MV-4-11 (cell line): ENCODE measurements around the gene DDX17.

ENCODE experiments used
- DNase-seq: peaks from one replicate; lab custom pipeline; 2025; lab: John Stamatoyannopoulos, UW

Gene DDX17

DNA sequence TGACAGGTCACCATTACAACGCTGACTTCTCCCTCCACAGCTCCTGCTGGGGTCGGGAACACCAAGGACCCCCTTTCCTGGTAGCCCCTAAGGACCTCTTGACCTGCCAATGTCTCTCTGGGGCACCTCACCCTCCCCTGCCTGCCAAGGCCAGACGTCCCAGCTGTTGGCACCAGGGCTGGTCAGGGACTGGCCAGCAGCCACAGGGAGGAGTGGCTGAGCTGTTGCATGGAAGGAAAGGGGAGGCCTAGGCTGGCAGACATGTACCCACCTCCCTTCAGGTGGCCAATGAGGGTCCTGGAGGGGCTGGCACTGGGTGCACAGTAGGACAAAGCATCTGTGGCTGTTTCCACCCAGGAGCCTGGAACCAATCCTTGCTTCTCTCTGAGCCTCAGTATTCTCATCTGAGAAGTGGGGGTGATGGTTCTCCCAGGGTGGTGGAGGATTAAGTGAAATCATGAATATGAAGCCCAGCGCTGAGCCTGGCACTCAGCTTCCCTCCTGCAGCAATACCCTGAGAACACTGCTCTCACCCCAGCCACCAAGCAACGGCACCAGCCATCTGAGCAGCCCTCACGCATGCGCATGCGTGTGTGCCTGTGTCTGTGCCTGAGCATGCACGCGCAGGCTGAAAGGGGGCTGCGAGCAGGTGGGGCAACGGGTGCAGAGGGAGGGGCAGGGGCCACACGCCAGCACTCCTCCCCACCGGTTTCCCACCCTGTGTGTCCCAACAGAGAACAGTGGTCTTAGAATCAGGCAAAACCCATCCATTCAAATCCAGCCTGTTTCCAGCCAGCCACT is 57.0 kb downstream of the DDX17 start:
- no peak for DNase-seq

DNA sequence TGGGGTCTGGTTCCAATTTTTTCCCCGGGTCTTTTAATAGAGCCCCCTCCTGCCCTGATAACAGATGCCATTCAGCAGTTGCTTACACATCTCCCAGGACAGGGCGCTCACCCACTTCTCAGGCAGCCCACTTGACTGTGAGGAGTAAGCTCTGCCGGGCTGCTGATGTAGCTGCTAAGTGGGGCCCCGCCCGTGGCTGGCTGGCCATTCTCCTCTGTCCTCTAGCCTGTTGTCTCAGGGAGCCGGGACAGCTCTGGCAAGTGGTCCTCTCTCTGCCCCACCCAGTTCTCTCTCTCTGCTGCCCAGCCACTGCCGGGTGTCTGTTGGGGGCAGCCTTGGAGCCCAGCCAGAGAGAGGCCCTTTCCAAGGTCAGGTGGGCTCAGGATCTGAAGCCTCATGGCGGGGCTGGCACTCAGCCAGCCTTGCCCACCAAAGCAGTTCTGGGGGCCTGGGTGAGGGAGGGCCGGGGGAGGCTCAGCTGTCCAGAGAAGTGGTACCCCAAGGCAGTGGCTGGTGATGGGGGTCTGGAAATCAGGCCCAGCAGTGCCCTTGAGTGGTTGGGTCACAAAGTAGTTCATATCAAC is 60.0 kb downstream of the DDX17 start:
- DNase-seq, result no peak

DNA sequence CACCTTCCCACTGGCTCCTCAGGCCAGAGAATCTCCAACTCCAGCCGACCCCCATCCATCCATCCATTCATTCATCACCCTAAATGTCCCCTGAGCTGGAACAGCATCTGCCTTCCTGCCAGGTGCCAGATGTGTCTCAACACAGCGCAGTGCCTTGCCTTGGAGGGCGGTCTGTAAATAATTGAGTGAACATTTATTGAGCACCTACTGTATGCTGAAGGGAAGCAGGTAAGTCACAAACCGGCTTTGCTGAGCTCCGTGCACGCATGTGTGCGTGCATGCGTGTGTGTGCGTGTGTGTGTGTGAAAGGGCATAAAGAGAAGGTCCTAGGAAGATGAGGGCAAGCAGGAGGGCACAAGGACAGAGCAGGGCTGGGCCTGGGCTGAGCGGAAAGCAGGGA is 61.3 kb downstream of the DDX17 start:
- no peak for DNase-seq

DNA sequence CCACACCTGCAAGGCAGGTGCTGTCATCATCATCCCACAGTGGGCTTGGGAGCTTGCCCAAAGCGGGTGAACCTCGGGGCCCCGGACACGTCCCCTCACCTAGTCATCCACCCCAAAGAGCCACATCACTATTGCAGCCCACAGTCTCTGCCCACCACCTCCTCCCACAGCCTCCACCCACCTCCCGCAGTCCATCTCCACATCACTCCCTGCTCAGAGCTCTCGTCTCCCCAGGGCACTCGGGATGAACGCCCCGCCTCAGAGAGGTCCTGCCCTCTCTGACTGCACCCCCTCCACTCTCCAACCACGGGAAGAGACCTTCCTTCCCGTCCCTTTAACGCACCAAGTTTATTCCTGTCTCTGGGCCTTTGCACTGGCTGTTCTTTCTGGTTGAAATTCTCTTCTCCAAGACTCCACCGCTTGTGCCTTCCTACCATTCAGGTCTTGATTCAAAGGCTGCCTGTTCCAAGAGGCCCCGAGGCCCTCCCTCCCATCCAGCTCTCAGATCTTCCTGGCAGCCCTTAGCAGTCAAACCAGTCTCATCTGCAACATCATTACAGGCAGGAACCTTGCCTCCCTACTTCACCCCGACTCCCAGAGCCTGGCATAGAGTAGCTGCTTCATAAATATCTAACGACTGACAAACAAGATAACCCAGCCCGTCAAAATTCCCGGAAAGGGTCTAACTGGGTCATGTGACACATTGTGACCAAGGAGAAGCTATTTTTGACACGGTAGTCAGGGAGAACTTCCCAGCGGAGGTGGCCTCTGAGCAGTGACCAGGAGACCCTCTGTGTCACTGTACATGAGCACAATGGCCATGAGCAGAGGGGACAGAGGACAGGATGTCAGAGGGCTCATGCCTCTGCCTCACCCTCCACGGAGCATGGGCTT is 62.2 kb downstream of the DDX17 start:
- DNase-seq, result no peak

DNA sequence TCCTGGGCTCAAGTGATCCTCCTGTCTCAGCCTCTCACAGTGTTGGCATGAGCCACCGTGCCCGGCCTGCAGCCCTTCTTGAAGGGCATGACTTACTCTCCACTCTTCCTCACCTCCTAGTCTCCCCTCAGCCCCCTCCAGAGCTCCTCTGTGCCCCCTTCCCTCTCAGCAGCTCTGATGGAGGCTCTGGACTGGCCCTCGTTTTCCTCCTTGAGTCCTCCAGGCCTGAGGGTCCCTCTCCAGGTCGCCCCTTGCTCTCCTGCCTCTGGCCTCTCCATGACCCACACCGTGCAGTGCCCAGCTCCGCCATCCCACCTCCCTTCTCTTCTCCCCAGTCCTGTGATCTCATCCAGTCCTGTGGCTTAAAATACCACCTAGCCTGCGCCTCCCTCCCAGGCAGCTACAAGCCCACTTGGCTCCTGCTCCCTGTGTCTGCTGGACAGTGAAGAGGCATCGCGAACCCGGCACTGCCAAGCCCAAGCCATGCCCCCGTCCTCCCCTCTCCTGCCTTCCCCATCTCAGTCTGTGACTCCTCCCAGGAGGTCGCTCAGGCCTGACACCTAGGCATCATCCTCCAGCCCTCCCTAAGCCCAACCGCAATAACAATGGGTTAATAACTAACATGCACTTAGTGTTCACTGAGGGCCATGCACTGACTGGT is 63.0 kb downstream of the DDX17 start:
- no peak for DNase-seq

DNA sequence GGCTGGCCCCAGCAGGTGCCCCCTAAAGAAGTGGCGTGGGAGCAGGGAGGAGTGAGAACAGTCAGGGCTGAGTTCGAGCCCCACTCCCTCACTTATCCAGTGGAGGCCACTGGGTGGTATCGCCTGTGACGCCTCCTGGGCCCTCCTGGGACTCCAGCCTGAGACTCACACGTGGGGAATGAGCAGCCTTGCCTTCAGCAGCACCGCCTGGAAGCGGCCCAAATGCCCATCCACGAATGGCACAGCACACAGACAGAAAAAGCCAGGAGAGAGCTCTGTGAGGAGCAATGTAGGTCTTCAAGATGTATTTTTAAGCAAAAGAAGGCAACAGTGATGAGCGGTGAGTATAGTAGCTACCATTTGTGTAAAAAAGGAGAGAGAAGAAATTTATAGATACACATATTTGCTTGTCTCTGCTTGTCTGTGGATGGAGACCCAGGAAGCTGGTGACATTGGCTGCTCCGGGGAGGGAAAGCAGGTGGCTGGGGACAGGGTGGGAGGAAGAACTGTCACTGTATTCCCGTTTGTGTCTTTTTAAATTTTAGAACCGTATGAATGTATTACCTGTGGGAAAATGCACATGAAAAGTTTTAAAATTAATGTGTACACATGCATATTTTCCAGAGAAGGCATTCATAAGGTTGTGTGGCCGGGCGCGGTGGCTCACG is 64.4 kb downstream of the DDX17 start:
- no peak for DNase-seq

DNA sequence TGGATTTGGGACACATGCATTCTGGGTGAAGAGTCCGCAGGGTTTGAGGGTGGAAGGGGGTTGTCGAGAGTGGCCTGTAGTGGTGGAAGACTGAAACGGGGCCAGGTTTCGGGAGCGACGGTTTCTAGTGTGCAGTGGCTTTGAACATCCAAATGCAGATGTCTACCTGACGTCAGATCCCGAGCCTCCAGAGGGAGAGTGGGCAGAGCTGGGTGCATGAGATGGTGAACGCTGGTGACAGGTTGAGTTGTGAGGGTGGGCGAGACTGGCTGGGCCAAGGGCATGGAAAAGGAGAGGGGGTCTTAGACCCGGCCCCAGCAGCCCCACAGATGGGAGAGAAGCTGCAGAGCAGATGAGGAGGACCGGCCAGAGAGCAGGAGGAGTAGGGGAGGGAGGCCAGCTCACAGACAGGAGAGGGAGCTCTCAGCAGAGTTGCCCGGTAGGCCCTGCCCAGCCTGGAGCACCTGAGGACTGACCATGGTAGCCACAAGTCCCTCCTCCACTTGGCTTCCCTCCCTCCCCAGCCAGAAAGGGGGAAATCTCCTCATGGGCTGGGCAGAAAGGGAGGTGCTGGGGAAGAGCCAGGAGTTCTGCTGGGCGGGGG is 65.3 kb downstream of the DDX17 start:
- no peak for DNase-seq

DNA sequence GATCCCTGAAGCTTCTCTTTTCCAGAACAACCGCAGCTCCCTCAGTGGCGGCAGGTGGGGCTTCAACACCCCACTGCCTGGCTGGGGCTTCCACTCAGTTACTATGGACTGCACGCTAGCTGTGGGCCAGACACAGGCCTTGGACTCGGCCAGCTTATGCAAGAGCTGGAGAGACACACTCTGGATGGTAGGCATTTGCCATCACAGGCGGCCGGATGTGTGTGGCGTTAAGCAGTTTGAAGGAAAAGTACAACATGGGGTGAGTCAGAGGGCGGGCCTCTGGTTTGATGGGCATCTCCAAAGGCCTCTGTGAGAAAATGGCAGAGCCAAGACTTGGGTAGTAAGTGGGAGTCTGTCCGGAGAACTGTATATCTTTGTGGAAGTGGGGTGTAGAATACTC is 68.7 kb downstream of the DDX17 start:
- DNase-seq, result no peak

DNA sequence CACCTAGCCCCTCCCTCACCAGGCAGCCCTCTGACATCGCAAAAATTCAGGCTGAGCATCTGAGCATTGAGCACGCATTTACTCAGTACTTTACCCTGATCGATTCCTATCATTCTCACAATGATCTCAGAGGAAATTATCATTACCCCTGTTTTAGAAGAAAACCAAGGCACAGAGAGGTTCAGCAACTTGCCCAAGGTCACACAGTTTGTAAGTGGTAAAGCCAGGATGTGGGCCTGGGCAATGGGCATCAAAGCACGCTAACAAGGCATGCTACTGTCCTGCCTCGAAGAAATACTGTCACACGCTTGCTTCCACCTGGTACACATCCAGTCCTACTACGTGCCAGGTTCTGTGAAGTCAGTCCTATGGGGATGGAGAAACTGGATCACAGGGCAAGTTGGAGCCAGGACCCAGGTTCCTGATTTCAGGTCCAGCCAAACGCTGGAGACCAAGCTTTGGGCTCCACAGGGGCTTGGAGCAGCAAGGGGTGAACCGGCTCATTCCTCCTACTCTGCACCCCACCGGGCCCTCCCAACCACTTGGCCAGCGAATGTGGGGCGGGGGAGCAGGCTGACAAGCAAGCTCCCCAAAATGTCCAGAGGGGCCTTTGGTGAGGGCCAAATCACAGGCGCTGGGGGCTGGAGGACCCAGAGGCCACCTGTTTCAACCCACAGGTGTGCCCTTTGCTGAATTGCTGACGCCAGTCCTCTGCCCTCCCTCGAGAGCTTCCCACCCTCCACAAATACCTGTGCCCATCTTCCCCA is 69.3 kb downstream of the DDX17 start:
- no peak for DNase-seq

DNA sequence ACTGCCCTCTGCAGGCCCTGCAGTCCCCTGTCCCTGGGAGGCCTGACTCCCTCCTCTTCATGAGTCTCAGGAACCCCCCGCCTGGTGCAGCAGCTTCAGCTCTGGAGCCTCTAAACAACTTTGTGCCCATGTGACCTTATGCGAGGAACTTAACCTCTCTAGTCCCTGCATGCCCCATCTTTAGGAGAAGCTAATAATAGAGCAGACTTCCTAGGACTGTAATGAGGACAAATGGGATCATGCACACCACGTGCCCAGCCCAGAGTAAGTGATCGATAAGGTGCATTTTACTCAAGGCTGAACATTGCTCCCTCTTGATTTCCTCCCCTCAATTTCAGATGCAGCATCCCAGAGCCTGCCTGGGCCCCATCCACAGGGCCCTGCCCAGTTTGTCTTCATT is 70.1 kb downstream of the DDX17 start:
- DNase-seq, result no peak

DNA sequence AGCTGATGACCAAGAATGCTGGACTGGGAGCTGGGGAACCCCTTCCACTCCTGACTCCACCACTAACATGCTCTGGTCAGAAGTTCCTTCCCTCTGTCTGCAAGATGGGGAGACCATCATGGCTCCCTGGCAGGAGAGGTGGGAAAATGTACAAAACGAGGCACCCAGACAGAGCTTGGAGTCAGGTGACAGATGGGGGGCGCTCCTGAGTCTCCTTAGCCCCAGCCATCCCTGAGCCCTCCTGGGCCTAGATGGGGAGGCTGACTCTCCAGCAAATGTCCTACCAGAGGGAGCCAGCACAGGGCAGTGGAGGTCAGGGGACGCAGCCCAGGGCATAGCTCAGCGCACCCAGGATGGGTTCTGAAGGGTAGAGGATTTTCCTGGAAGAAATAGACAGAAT is 71.1 kb downstream of the DDX17 start:
- no peak for DNase-seq

DNA sequence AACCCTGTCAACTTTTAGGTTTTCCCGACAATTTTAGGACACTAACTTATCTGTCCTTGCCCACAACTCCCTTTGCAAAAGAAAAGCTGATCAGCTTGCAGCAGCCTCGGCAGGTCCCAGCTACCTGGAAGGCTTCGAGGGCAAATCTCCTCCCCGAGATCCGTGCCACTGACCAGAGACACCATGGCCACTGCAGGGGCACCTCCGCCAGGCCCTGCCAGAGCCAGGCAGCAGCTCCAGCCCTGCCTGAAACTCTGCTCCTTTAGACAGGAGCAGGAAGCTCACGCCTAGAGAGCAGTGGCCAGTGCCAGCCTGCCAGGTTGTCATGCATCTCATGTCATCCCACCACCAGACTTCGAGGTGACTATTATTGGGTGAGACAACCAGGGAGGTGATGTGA is 72.2 kb downstream of the DDX17 start:
- DNase-seq, result no peak
